ENCODE results near the gene NRAP. TPM values are rescaled to one million over a fixed set of nuclear protein-coding genes. Genes with fewer than 3 reads are reported as not detected.

Gene NRAP
- total RNA-seq, 4 donors from 2014 or later, result 0.08 to 0.31 TPM; not detected in 2

GRCh38 chr10:113569576-113569975 lies 94.3 kb downstream of the NRAP start:
- Histone ChIP-seq H3K27me3 (peaks cover 2% of the 10 kb centered on the region), H3K27ac (no peak overlapping the region), H3K36me3 (no peaks in the 10 kb centered on the region), H3K4me3 (no peak overlapping the region), H3K4me1 (no peaks in the 10 kb centered on the region), H3K9me3 (no peaks in the 10 kb centered on the region)
- WGBS, result 61% methylated on average over 7 of the region's 8 CpGs
- TF ChIP-seq EP300 (IDR thresholded peaks at IDR 0.05), result no peak
- no peak for TF ChIP-seq POLR2AphosphoS5 (IDR thresholded peaks at IDR 0.05)
- TF ChIP-seq POLR2A (IDR thresholded peaks at IDR 0.05), result no peak
- TF ChIP-seq, protein P1, sequence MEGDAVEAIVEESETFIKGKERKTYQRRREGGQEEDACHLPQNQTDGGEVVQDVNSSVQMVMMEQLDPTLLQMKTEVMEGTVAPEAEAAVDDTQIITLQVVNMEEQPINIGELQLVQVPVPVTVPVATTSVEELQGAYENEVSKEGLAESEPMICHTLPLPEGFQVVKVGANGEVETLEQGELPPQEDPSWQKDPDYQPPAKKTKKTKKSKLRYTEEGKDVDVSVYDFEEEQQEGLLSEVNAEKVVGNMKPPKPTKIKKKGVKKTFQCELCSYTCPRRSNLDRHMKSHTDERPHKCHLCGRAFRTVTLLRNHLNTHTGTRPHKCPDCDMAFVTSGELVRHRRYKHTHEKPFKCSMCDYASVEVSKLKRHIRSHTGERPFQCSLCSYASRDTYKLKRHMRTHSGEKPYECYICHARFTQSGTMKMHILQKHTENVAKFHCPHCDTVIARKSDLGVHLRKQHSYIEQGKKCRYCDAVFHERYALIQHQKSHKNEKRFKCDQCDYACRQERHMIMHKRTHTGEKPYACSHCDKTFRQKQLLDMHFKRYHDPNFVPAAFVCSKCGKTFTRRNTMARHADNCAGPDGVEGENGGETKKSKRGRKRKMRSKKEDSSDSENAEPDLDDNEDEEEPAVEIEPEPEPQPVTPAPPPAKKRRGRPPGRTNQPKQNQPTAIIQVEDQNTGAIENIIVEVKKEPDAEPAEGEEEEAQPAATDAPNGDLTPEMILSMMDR (IDR thresholded peaks at IDR 0.05), result no peak
- DNase-seq (ENCODE audit: low spot score in 2 of 2), result no peak

GRCh38 chr10:113566888-113567287 lies 97.0 kb downstream of the NRAP start:
- TF ChIP-seq EP300 (IDR thresholded peaks at IDR 0.05) (no peak), POLR2AphosphoS5 (IDR thresholded peaks at IDR 0.05) (no peak), POLR2A (IDR thresholded peaks at IDR 0.05) (no peak)
- TF ChIP-seq, protein P1 (IDR thresholded peaks at IDR 0.05), result no peak
- WGBS, result 77% methylated on average over 6 of the region's 6 CpGs

GRCh38 chr10:113565364-113565763 lies 98.5 kb downstream of the NRAP start:
- WGBS, result 11% methylated on average over 1 of the region's 1 CpG
- no peaks in the 10 kb centered on the region for H3K9me3 ChIP-seq
- TF ChIP-seq, protein P1 (IDR thresholded peaks at IDR 0.05), result no peak
- TF ChIP-seq POLR2AphosphoS5 (IDR thresholded peaks at IDR 0.05), result no peak
- TF ChIP-seq POLR2A (IDR thresholded peaks at IDR 0.05), result no peak
- no peak for TF ChIP-seq EP300 (IDR thresholded peaks at IDR 0.05)

More at GRCh38 chr10:113566888-113567287, 97.0 kb downstream of the NRAP start:
- no peaks in the 10 kb centered on the region for H3K27me3 ChIP-seq
- H3K36me3 ChIP-seq, result no peaks in the 10 kb centered on the region
- no peaks in the 10 kb centered on the region for H3K9me3 ChIP-seq
- peaks cover 4% of the 10 kb centered on the region for H3K4me1 ChIP-seq
- no peak overlapping the region for H3K4me3 ChIP-seq
- no peak overlapping the region for H3K27ac ChIP-seq
- DNase-seq (ENCODE audit: low spot score in 2 of 2), result no peak

DNA sequence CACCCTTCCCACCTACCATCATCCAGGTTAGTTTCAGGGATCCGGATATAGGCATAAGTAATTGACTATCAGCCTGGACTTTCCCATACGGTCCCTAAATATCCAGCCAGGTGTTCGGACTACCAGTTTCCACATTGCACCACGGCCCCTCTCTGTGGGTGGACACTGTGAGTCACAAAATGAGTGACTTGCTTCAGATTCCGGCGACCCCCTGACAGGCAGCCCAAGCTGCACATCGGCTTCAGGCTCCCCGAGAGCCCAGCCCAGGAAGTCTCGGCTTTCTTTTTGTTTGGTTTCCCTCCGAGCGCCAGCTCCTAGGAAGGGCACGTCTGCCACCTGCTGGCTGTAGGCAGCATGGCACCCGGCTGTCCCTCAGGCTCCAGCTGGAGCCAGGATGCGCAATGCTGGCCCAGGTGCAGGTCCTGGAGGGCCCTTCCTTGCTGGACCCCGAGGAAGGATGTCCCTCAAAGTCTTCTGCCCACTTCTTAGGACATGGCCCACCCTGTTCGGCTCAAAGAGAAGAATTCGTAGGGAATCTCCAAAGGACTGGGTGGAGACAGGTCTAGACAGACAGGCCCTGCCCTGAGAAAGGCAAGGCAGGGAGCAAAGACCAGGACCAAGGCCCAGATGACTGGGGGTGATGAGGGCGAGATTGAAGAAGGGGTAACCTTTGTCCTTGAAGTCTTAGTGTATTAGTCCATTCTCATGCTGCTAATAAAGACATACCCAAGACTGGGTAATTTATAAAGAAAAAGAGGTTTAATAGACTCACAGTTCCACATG lies 100.3 kb downstream of the NRAP start:
- 8% methylated on average over 17 of the region's 18 CpGs for WGBS
- peaks cover 5% of the 10 kb centered on the region for H3K4me1 ChIP-seq
- H3K36me3 ChIP-seq, result no peaks in the 10 kb centered on the region
- H3K27ac ChIP-seq, result no peak overlapping the region
- DNase-seq (ENCODE audit: low spot score in 2 of 2), result peak; percentile 79 to 87
- peak; percentile 28 for TF ChIP-seq EP300 (IDR thresholded peaks at IDR 0.05)
- no peak for TF ChIP-seq POLR2AphosphoS5 (IDR thresholded peaks at IDR 0.05)
- TF ChIP-seq, protein P1 (IDR thresholded peaks at IDR 0.05), result peak; percentile 91 to 98
- TF ChIP-seq POLR2A (IDR thresholded peaks at IDR 0.05), result no peak
- peak overlapping the region; percentile 43 for H3K4me3 ChIP-seq
- no peaks in the 10 kb centered on the region for H3K9me3 ChIP-seq
- no peaks in the 10 kb centered on the region for H3K27me3 ChIP-seq

More at GRCh38 chr10:113565364-113565763, 98.5 kb downstream of the NRAP start:
- DNase-seq (ENCODE audit: low spot score in 2 of 2), result no peak
- H3K36me3 ChIP-seq, result no peaks in the 10 kb centered on the region
- no peaks in the 10 kb centered on the region for H3K27me3 ChIP-seq
- H3K27ac ChIP-seq, result no peak overlapping the region
- H3K4me1 ChIP-seq, result peaks cover 4% of the 10 kb centered on the region
- H3K4me3 ChIP-seq, result no peak overlapping the region

DNA sequence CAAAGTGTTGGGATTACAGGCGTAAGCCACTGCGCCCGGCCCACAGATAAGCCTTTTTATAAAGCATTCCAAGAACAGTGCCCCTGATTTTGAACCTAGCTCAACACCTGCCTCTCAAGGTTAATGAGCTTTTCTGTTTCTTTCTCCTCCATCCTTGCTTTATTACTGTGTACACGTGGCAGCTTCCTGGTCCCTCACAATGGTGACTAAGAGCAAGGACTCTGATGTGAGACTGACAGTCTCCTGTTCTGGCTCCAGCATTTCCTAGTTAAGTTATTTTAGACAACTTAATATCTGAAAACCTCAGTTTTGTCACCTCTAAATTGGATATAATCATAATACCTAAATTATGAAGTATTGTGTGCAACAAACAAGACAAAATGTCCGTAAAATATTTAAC lies 101.1 kb downstream of the NRAP start:
- TF ChIP-seq EP300 (IDR thresholded peaks at IDR 0.05), result no peak
- TF ChIP-seq, protein P1 (IDR thresholded peaks at IDR 0.05), result no peak
- no peak for TF ChIP-seq POLR2AphosphoS5 (IDR thresholded peaks at IDR 0.05)
- no peak for TF ChIP-seq POLR2A (IDR thresholded peaks at IDR 0.05)
- WGBS, result 92% methylated on average over 5 of the region's 5 CpGs
- Histone ChIP-seq H3K36me3 (no peaks in the 10 kb centered on the region), H3K4me3 (no peak overlapping the region), H3K9me3 (no peaks in the 10 kb centered on the region), H3K27me3 (no peaks in the 10 kb centered on the region), H3K27ac (no peak overlapping the region), H3K4me1 (peaks cover 13% of the 10 kb centered on the region)
- DNase-seq (ENCODE audit: low spot score in 2 of 2), result no peak

All from suprapubic skin (tissue), 4 donors.